Adrenal gland (tissue), 5 donors: ENCODE data around the gene ABLIM1.

Experiments used
- POLR2A ChIP-seq, 2 donors: fragments of 450-650 bp; IDR thresholded peaks; one replicate each; pipeline ENCODE4 v1.6.1; 2017; ENCODE audit warnings: antibody characterized with exemption in 2 of 2, mild to moderate bottlenecking in 2 of 2, moderate library complexity in 1 of 2
- TF ChIP-seq, protein P1 (sequence below), 6 experiments: fragments of 450-650 bp in 4 of 6; fragments of 200-600 bp in 2 of 6; sonication (generic) in 1 of 6; IDR thresholded peaks; 1 replicate in 5 of 6; 2 replicates in 1 of 6; pipeline versions ENCODE4 v1.5.1 to v1.8.0; 2016 to 2021; ENCODE audit warnings: antibody characterized with exemption in 6 of 6, mild to moderate bottlenecking in 2 of 6, moderate library complexity in 1 of 6
- donor health status: DM: no; HTN: no; CAD: no.

DNA sequence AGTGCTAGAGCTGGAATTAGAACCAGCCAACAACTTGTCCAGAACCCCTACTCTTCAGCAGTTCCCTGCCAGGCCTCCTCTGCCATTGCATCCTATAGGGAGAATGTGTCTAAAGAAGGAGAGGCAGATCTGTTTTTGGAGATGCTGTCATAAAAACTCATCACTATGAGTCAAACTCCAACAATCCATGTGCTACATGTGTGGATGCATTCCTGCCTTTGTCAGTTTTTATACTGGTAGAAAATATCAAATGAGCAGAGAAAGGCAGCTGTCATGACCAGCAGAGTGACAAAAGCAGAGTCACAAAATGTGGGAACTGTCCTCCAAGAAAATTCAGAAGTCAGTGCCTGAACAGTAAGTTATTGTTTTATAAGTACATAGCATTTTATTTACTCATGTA lies 93.0 kb downstream of the ABLIM1 start:
- TF ChIP-seq, protein P1, sequence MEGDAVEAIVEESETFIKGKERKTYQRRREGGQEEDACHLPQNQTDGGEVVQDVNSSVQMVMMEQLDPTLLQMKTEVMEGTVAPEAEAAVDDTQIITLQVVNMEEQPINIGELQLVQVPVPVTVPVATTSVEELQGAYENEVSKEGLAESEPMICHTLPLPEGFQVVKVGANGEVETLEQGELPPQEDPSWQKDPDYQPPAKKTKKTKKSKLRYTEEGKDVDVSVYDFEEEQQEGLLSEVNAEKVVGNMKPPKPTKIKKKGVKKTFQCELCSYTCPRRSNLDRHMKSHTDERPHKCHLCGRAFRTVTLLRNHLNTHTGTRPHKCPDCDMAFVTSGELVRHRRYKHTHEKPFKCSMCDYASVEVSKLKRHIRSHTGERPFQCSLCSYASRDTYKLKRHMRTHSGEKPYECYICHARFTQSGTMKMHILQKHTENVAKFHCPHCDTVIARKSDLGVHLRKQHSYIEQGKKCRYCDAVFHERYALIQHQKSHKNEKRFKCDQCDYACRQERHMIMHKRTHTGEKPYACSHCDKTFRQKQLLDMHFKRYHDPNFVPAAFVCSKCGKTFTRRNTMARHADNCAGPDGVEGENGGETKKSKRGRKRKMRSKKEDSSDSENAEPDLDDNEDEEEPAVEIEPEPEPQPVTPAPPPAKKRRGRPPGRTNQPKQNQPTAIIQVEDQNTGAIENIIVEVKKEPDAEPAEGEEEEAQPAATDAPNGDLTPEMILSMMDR (IDR thresholded peaks at IDR 0.05): no peak
- no peak for TF ChIP-seq POLR2A (IDR thresholded peaks at IDR 0.05)
